ENCODE results near the gene NAPG. TPM values are rescaled to one million over a fixed set of nuclear protein-coding genes. Genes with fewer than 3 reads are reported as not detected.

The NAPG gene
- total and polyA plus RNA-seq, 2 donors (not counting 3 experiments of a cell fraction or from before 2014, with no cell fraction given) = 10.8 to 34.1 TPM

GRCh38 chr18:10560452-10561045, 34.7 kb downstream of the NAPG start:
- TF ChIP-seq CTCF (IDR thresholded peaks at IDR 0.05; ENCODE audit: extremely low read depth in 1 of 2, insufficient read depth in 1 of 2, low read depth in 1 of 2, low read length in 2 of 2) (peak; percentile 70 to 79), GATA2 (IDR thresholded peaks at IDR 0.05; ENCODE audit: insufficient read depth, insufficient read length, low read depth, low read length) (no peak)
- no peaks in the 10 kb centered on the region for H3K27me3 ChIP-seq (ENCODE audit: control insufficient read depth in 2 of 2, insufficient read depth in 2 of 2, low read length in 2 of 2)
- FAIRE-seq (peak; percentile 93), DNase-seq (ENCODE audit: low read depth, low spot score) (peak; percentile 69)
- peaks cover 2% of the 10 kb centered on the region for H3K4me1 ChIP-seq (ENCODE audit: control insufficient read depth, extremely low read depth, insufficient read depth, low read length)
- no peaks in the 10 kb centered on the region for H4K20me1 ChIP-seq (replicated peaks; ENCODE audit: control insufficient read depth, extremely low read depth, insufficient read depth, low read length)
- H3K9ac ChIP-seq (replicated peaks; ENCODE audit: extremely low read depth, insufficient read depth, low read length) = no peak overlapping the region
- peaks cover 2 to 5% of the 10 kb centered on the region in 2 experiments for H3K36me3 ChIP-seq (ENCODE audit: control insufficient read depth in 2 of 2, extremely low read depth in 1 of 2, insufficient read depth in 2 of 2, low read length in 2 of 2)
- BruUV-seq (replicated peaks) = no TSS peak
- H3K9me3 ChIP-seq (replicated peaks; ENCODE audit: control insufficient read depth, insufficient read depth, low read length) = no peaks in the 10 kb centered on the region
- H3K4me3 ChIP-seq (replicated peaks in 1 of 3; ENCODE audit: insufficient read depth in 1 of 3, low read depth in 1 of 3, low read length in 3 of 3) = no peak overlapping the region
- no peaks in the 10 kb centered on the region for H3K79me2 ChIP-seq (ENCODE audit: control insufficient read depth, insufficient read depth, low read length)
- CTCF ChIA-PET = interaction anchor here (0.6 to 7.0 kb wide), 52 partner anchors 9 to 1001 kb away, joined by 3 to 234 read pairs (median 4); partner anchors contain the start of gene NAPG
- intact Hi-C loops (cut with micrococcal nuclease) (loop anchor here (1.0 to 5.0 kb wide), 5 partner anchors 226 to 993 kb away; no protein-coding TSS in a partner anchor), dilution Hi-C loops (cut with MboI; ENCODE audit: extremely low pct_ligation_motif_present, low sequenced_read_pairs) (no loop called here)
- no peak overlapping the region for H3K4me2 ChIP-seq (ENCODE audit: insufficient read depth, low read length)
- H3K27ac ChIP-seq (ENCODE audit: insufficient read depth, low read depth, low read length) = no peak overlapping the region
- H2AFZ ChIP-seq (ENCODE audit: low read depth, low read length) = no peak overlapping the region
- H3K9me1 ChIP-seq (replicated peaks; ENCODE audit: control insufficient read depth, extremely low read depth, insufficient read depth, low read length) = no peaks in the 10 kb centered on the region
- POLR2A ChIA-PET = interaction anchor here (0.6 kb wide), 1 partner anchor 953 kb away, joined by 4 read pairs; no protein-coding TSS in a partner anchor

- Histone ChIP-seq H3K79me2 (ENCODE audit: control insufficient read depth, insufficient read depth, low read length) (no peaks in the 10 kb centered on the region), H3K9ac (replicated peaks; ENCODE audit: extremely low read depth, insufficient read depth, low read length) (no peak overlapping the region), H2AFZ (ENCODE audit: low read depth, low read length) (no peak overlapping the region), H3K4me3 (replicated peaks in 1 of 3; ENCODE audit: insufficient read depth in 1 of 3, low read depth in 1 of 3, low read length in 3 of 3) (no peak overlapping the region), H3K36me3 (ENCODE audit: control insufficient read depth in 2 of 2, extremely low read depth in 1 of 2, insufficient read depth in 2 of 2, low read length in 2 of 2) (no peaks in the 10 kb centered on the region), H3K4me2 (ENCODE audit: insufficient read depth, low read length) (no peak overlapping the region), H4K20me1 (replicated peaks; ENCODE audit: control insufficient read depth, extremely low read depth, insufficient read depth, low read length) (no peaks in the 10 kb centered on the region), H3K27me3 (ENCODE audit: control insufficient read depth in 2 of 2, insufficient read depth in 2 of 2, low read length in 2 of 2) (no peaks in the 10 kb centered on the region), H3K9me3 (replicated peaks; ENCODE audit: control insufficient read depth, insufficient read depth, low read length) (no peaks in the 10 kb centered on the region), H3K27ac (ENCODE audit: insufficient read depth, low read depth, low read length) (no peak overlapping the region), H3K9me1 (replicated peaks; ENCODE audit: control insufficient read depth, extremely low read depth, insufficient read depth, low read length) (no peaks in the 10 kb centered on the region), H3K4me1 (ENCODE audit: control insufficient read depth, extremely low read depth, insufficient read depth, low read length) (peaks cover 2% of the 10 kb centered on the region)
- DNase-seq (ENCODE audit: low read depth, low spot score) (no peak), FAIRE-seq (no peak)
- POLR2A ChIA-PET = no interaction called here
- BruUV-seq (replicated peaks) = no TSS peak
- CTCF ChIA-PET = interaction anchor here (0.8 to 7.0 kb wide), 2 partner anchors 591 to 990 kb away, joined by 3 to 234 read pairs; no protein-coding TSS in a partner anchor
- dilution Hi-C loops (cut with MboI; ENCODE audit: extremely low pct_ligation_motif_present, low sequenced_read_pairs) (no loop called here), intact Hi-C loops (cut with micrococcal nuclease) (loop anchor here (5.0 kb wide), 1 partner anchor 290 kb away; no protein-coding TSS in a partner anchor)
- TF ChIP-seq POLR2A (IDR thresholded peaks at IDR 0.05; ENCODE audit: low read depth, low read length) = no peak
- TF ChIP-seq MAX (IDR thresholded peaks at IDR 0.05; ENCODE audit: insufficient read depth, insufficient read length) = no peak
- TF ChIP-seq FOS (IDR thresholded peaks at IDR 0.05; ENCODE audit: borderline replicate concordance, insufficient read depth, low read length) = no peak
- TF ChIP-seq GATA2 (IDR thresholded peaks at IDR 0.05; ENCODE audit: insufficient read depth, insufficient read length, low read depth, low read length) = no peak
- TF ChIP-seq JUN (IDR thresholded peaks at IDR 0.05; ENCODE audit: borderline replicate concordance, insufficient read depth, insufficient read length, low read depth) = no peak
- TF ChIP-seq MYC (IDR thresholded peaks at IDR 0.05; ENCODE audit: low read depth, low read length) = no peak
- TF ChIP-seq POLR2AphosphoS5 (IDR thresholded peaks at IDR 0.05; ENCODE audit: insufficient read depth, low read depth, low read length) = no peak
- no peak for TF ChIP-seq EZH2 (IDR thresholded peaks at IDR 0.05; ENCODE audit: borderline replicate concordance, low read depth, low read length, severe bottlenecking)
- no peak for TF ChIP-seq CTCF (IDR thresholded peaks at IDR 0.05; ENCODE audit: extremely low read depth in 1 of 2, insufficient read depth in 1 of 2, low read depth in 1 of 2, low read length in 2 of 2)
These were observed 36.9 kb downstream of the NAPG start for GRCh38 chr18:10562773-10563160.
